ENCODE data around the gene WASHC1.
"Not testable (repeated sequence)": the region's sequence is repeated elsewhere in the genome, so short reads cannot be mapped to it uniquely, and the experiment has no call there.

DNA sequence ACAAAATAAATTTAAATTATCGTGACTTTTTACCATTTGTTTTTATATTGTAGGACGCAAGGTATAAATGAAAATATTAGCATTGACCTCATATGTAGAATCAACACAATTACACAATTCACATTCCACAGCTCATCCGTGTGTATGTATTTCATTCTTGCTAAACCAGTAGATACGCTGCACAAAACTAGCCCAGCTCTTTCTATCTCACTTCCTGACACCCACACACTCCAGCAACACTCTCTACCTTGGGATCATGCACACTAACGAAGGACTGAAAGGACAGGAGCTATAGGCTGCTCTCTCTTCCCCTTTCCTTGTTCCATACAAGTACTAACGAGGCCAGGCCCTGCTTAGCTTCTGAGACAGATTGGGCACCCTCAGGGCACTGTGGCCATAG lies 16.9 kb upstream of the WASHC1 start:
- not testable (repeated sequence) for TF ChIP-seq CTCF (IDR thresholded peaks at IDR 0.05; ENCODE audit: borderline replicate concordance, extremely low read depth, low read length, poor library complexity, severe bottlenecking); EZH2 (IDR thresholded peaks at IDR 0.05; ENCODE audit: borderline replicate concordance, low read depth, low read length, severe bottlenecking)

All from DND-41 (cell line).